Amniotic stem cell (primary cell): ENCODE measurements around the gene PNN.
"Not testable (repeated sequence)": the region's sequence is repeated elsewhere in the genome, so short reads cannot be mapped to it uniquely, and the experiment has no call there.

ENCODE experiments used
- DNase-seq: peaks from one replicate; lab custom pipeline; 2025; lab: John Stamatoyannopoulos, UW

PNN gene

DNA sequence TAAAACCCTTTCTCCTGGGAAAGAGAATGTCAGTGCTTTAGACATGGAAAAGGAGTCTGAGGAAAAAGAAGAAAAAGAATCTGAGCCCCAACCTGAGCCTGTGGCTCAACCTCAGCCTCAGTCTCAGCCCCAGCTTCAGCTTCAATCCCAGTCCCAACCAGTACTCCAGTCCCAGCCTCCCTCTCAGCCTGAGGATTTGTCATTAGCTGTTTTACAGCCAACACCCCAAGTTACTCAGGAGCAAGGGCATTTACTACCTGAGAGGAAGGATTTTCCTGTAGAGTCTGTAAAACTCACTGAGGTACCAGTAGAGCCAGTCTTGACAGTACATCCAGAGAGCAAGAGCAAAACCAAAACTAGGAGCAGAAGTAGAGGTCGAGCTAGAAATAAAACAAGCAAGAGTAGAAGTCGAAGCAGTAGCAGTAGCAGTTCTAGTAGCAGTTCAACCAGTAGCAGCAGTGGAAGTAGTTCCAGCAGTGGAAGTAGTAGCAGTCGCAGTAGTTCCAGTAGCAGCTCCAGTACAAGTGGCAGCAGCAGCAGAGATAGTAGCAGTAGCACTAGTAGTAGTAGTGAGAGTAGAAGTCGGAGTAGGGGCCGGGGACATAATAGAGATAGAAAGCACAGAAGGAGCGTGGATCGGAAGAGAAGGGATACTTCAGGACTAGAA, 6.1 kb downstream of the PNN start:
- DNase-seq, result no peak

DNA sequence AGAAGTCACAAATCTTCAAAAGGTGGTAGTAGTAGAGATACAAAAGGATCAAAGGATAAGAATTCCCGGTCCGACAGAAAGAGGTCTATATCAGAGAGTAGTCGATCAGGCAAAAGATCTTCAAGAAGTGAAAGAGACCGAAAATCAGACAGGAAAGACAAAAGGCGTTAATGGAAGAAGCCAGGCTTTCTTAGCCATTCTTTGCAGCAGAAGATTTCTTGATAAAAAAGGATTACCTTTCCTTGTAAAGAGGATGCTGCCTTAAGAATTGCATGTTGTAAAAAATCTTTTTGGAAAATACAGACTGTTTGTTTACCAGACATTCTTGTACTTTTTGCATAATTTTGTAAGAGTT, 6.6 kb downstream of the PNN start:
- DNase-seq, result no peak

DNA sequence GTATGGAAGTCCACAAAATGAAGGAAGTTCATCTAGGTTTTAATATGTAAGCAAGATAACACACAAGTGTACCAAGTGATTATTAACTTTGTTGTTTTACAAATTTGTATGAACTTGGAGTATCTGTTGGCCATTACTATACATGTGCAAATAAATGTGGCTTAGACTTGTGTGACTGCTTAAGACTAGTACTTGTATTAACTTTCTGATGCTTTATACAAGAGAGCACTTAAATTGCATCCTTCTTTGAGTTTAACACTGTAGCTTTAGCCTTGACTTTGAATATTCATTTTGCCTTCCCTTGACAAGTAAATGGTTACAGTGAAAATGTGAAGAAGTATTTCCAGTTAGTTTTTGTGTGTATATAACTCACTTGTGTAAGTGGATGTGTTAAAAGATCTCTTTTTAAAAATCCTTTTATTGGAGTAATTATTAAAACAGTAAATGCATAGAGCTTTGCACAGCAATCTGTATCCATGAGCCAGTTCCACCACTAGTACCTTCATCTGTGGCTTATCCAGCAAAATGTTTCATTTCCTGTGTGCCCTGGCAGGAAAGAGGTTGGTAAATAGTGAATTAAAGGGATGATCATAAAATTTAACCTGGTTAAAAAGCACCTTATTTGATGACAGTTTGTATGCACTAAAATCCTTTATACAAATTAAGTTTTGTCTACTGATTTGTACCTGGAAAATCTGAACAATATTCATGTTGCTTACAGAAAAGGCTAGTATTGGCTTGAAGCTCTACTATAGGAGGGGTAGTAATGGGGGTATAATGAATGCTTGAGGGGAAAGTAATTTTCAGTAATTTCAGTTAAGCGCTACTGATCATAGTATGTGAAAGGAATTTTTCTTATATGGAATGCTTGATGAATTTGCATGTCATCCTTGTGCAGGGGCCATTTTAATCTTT, 8.0 kb downstream of the PNN start:
- no peak for DNase-seq

DNA sequence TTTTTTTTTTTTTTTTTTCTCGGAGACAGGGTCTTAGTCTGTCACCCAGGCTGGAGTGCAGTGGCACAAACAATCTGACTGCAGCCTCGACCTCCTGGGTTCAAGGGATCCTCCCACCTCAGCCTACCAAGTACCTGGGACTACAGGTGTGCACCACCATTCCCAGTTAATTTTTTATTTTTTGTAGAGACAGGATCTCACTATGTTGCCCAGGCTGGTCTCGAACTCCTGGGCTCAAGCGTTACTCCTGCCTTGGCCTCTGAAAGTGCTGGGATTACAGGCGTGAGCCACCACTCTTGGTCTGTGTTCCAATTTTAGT, 8.6 kb downstream of the PNN start:
- DNase-seq, result not testable (repeated sequence)

DNA sequence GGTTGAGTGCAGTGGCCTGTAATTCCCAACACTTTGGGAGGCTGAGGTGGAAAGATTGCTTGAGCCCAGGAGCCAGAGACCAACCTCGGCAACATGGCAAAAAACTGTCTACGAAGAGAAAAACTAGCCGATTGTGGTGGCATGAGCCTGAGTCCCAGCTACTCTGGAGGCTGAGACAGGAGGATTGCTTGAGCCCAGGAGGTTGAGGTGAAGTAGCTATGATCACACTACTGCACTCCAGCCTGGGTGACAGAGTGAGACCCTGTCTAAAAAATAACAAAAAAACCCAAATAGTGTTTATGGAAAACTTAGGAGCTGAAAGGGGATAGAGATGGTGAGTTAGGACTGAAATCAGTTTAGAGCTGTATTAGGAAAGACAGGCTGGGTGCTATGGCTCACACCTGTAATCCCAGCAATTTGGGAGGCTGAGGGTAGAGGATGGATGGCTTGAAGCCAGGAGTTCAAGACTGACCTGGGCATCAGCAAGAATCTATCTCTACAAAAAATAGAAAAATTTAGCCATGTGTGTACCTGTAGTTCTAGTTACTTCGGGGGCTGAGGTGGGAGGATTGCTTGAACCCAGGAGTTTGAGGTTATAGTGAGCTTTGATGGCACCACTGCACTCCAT, 9.7 kb downstream of the PNN start:
- no peak for DNase-seq

DNA sequence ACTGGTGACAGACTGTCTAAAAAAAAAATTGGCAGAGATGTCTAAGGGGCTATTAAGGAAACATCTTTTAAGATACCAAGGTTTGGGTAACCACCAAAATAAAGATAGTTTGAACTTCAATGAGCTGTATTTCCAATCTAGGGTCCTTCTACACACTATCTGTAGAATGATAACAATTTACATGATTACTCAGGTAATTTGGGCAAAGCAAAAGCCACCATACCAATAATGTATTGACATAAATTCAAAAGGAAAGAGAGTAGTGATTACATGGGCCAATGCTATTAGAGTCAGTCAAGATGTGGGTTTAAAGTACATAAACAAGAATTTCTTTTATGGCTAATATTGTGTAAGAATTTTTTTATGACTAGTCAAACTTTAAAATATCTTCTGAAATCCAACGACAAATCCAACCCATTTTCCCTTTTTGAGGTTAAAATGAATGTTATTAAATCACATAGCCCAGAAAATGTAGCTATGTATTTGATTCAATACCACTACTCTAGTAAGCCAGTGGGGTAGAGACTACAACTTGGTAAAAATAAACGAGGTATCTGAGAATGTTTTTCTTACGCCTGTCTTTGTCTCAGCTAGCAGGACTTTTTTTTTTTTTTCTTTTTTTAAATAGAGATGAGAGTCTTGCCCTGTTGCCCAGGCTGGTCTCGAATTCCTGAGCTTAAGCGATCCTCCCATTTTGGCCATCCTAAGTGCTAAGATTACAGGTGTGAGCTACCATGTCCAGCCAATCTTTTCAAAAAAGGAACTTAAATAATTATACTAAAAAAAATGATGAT, 10.4 kb downstream of the PNN start:
- no peak for DNase-seq

DNA sequence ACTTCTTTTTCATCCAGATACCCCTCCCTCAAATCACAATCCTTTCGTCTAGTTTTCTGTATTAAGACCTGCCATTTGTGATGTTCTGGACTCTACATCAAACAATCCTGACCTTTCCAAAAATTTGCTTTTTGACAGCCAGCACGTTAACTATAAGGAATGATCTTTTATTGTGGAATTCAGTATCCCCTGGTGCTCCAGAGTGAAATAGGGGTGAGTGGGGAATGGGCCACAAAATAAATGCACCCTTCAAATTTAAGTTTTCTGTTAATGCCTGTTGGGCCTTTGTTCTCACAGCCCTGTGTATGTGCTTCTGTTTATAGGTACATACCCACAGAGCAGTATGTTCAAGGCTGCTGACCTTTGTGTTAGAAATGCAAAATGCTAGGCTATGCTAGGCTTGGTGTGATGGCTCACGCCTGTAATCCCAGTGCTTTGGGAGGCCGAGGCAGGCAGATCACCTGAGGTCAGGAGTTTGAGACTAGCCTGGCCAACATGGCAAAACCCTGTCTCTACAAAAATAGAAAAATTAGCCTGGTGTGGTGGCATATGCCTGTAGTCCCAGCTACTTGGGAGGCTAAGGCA, 12.0 kb downstream of the PNN start:
- DNase-seq, result no peak

DNA sequence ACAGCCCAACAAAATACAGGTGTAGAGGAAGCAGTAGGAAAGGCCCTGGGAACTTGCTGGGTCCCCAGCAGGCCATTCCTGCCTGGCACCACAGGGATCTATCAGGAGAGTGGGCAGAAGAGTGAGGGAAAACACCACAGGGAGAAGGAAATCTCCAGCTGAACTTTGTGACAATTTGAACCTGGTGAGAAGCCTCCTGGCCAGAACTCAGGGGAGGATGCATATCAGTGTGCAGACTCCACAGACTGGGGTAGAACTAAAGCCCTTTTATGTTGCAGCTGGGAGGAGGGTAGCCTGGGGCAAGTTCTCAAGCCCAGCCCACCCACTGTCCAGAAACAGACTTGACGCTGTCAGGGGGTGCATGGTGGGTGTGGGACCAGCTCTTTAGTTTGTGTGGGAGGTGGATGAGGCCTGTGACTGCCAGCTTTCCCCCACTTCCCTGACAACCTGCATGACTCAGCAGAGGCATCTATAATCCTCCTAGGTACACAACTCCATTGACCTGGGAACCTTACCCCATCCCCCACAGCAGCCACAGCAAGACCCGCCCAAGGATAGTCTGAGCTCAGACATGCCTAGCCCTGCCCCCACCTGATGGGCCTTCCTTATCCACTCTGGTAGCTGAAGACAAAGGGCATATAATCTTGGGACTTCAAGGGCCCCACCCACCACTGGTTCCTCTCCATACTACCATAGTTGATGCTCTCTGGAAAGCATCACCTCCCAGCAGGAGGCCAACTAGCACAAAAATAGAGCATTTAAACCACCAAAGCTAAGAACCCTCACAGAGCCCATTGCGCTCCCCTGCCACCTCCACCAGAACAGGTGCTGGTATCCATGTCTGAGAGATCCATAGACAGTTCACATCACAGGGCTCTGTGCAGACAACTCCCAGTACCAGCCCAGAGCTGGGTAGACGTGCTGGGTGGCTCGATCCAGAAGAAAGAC, 28.9 kb downstream of the PNN start:
- DNase-seq, result no peak

DNA sequence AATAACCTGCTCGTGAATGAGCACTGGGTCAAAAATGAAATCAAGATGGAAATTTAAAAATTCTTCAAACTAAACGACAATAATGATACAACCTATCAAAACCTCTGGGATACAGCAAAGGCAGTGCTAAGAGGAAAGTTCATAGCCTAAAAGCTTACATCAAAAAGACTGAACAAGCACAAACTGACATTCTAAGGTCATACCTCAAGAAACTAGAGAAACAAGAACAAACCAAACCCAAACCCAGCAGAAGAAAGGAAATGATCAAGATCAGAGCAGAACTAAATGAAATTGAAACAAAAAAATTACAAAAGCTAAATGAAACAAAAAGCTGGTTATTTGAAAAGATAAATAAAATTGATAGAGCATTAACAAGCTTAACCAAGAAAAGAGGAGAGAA, 32.4 kb downstream of the PNN start:
- not testable (repeated sequence) for DNase-seq

DNA sequence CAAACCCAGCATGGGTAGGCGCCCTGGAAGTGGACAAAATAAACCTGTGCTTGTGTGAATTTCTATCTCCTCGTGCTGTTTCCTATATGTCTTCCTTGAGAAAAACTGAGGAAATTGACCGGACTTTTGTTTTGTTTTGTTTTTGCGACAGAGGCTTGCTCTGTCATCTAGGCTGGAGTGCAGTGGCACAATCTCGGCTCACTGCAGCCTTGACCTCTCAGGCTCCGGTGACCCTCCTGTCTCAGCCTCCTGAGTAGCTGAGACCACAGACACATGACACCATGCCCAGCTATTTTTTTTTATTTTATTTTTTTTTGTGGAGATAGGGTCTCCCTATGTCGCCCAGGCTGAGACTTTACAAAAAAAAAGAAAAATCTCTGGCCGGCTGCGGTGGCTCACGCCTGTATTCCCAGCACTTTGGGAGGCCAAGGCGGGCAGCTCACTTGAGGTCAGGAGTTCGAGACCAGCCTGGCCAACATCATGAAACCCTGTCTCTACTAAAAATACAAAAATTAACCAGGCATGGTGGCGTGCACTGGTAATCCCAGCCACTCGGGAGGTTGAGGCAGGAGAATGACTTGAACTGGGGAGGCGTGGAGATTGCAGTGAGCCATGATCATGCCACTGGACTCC, 36.2 kb downstream of the PNN start:
- DNase-seq, result no peak

DNA sequence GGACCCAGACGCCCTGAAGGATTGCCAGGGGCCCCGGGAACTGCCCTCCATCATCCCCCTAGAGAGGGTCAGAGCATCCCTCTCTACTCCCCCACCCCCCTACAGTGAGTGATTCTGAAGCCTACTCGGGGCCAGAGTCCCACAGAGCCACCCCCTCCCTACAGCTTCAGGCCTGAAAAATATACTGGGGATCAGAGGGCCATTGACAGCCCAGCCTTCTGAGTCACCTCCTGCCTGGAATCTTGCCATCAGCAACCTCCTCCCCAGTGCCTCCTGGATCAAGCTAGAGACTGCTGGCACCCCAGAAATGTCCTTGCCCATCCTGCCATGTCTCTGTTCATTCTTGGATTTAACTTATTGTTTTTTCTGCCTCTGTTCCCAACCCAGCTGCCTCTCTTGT, 37.0 kb downstream of the PNN start:
- DNase-seq, result no peak

DNA sequence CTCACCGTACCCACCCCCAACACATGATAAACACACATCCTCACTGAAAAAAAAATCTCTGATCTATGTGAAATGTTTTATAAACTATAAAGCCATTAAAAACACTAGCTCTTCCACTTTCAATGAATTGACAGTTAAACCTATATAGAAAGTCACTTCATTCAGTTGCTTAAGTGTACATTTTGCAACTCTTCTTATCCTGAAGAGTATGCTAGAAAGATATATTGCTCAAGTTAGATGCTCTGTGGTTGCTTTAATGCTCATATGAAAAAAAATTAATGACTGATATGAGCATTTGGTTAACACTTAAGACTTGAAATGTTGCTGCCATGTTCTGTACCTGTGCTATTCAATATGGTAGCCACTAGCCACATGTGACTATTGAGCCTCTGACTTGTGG, 37.6 kb downstream of the PNN start:
- no peak for DNase-seq

DNA sequence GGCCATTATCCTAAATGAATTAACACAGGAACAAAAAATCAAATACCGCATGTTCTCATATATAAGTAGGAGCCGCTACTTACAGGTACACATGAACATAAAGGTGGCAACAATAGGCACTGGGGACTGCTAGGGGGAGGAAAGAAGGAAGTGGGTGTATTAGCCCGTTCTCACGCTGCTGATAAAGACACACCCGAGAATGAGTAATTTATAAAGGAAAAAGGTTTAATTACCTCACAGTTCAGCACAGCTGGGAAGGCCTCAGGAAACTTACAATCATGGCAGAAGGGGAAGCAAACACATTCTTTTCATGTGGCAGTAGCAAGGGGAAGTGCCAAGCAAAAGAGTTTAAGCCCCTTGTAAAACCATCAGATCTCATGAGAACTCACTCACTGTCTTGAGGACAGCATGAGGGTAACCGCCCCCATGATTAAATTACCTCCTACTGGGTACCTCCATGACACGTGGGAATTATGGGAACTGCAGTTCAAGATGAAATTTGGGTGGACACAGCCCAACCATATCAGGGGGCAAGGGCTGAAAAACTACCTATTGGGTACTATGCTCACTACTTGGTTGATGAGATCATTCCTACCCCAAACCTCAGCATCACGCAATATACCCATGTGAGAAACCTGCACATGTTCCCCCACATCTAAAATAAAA, 42.3 kb downstream of the PNN start:
- no peak for DNase-seq

DNA sequence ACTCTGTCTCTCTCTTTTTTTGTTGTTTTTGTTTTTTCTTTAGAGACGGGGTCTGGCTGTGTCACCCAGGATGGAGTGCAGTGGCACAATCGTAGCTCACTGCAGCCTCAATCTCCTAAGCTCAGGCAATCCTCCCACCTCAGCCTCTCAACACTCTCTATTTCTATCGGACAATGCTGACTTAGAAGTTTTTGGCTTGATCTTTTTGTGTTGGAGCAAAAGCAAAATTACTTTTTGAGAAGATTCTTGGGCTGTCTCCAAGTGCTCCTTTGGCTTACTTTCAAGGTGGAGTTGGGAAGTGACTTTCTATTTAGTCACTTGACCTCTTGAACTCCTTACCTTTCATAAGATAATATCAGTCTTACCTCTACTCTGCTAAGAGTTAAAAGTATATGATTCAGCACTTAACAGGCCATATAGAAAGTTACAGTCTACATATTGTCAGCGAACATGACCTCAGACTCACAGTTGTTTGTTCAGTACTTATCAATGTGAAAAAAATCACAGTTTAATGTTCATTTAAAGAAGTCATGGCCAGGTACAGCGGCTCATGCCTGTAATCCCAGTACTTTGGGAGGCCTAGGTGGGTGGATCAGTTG, 43.2 kb downstream of the PNN start:
- DNase-seq, result no peak

DNA sequence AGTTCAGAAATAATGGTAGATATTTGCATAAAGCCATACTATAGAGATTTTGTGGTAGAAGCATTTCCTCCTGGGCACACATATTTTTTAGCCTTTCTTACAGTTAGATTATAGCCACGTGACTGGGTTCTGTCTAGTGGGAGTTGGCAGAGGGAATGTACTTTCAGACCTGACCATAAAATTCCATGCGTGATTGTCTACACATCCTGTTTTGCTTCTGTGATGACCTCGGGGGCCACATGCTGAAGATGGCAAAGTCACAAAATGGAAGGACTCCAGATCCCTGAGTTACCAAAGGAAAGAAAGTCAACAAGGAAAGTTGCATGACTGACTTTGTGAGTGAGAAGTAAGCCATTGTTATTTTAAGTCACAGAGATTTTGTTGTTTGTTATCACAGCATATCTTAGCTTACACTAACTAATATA, 44.0 kb downstream of the PNN start:
- DNase-seq, result no peak

DNA sequence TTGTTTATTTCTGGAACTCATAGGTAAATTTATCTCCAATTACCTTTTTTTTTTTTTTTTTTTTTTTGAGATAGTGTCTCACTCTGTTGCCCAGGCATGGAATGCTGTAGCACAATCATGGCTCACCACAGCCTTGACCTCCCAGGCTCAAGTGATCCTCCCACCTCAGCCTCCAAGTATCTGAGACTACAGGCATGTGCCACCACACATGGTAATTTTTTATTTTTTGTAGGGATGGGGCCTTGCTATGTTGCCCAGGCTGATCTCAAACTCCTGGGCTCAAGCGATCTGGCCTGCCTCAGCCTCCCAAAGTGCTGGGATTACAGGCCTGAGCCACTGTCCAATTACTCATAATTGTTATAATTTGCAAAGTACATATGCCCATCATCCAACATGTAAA, 45.4 kb downstream of the PNN start:
- not testable (repeated sequence) for DNase-seq

DNA sequence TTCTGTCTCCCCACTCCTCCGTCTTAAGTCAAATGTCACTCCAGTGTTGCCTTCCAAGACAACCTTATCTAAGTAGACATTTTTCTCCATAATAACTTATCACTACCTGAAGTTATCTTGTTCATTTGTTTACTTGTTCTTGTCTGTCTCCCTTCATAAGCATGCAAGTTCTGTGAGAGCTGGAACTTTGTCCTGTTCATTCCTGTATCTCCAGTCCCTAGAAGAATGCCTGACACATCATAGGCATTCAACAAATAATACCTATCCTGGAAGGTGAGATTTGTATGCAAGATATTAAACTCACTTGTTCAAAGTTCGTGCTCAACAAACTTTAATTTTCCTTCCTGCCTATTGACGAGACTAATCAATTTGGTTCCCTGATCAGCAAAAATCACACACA, 53.0 kb downstream of the PNN start:
- no peak for DNase-seq

DNA sequence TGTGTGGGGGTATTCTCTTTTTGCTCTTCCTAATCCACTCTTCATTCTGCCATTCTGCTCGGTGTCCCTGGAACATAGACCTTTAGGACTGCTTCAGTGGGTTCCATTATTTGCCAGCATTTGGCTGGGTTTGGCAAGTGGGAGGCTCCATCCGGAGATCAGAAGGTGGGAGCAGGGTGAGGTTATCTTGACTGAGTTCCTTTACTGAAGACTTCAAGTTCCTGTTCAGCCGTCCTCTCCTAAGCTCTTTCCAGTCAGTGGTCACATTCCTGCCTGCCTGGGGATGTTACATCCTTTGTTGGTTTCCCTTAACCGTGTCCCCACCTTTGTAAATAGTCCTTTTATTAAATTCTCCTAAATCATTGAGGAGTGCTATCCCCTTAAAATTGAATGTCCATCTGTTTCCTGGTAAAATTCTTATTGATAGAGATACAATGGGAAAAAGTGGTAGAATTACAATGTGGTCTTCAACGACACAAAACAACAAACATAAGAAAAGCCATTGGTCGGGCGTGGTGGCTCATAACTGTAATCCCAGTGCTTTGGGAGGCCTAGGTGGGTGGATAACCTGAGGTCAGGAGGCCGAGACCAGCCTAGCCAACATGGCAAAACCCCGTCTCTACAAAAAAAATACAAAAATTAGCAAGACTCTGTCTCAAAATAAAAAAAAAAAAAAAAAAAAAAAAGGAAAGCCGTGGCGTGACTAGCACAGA, 53.6 kb downstream of the PNN start:
- no peak for DNase-seq

DNA sequence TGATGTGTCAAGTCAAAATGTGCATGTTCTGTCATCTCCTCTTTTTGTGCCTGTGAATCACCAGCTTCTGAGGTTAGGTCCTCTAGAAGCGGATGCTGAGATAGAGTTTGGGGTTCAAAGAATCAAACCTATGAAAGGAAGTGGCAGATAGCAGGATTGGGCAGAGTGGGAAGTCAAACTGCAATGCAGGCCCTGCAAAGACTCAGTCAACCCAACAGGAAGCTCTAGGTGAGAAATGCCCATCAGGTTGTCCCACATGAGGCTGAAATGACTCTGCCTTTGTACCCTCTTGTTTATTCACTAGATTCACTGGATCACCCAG, 54.1 kb downstream of the PNN start:
- no peak for DNase-seq
